SK-N-SH treated with all-trans-retinoic acid at 6 μM for 48 hours (cell line): ENCODE measurements around the gene LAPTM5.

ENCODE experiments used
- GLIS3 ChIP-seq: fragments of 250-450 bp; sonication (Bioruptor Pico); IDR thresholded peaks from 2 replicates; pipeline ENCODE4 v1.5.0; 2020; ENCODE audit warnings: mild to moderate bottlenecking, moderate library complexity
- PPARA ChIP-seq: fragments of 250-450 bp; sonication (Bioruptor Pico); IDR thresholded peaks from 2 replicates; pipeline ENCODE4 v1.5.0; 2020; ENCODE audit warnings: mild to moderate bottlenecking, borderline replicate concordance
- TCF4 ChIP-seq: fragments of 250-450 bp; sonication (Bioruptor Pico); IDR thresholded peaks from 2 replicates; pipeline ENCODE4 v1.8.0; 2021; ENCODE audit warnings: mild to moderate bottlenecking, moderate library complexity, borderline replicate concordance
- ZC3H10 ChIP-seq: fragments of 250-450 bp; sonication (Bioruptor Pico); IDR thresholded peaks from 2 replicates; pipeline ENCODE4 v1.5.1; 2021; ENCODE audit warnings: mild to moderate bottlenecking, moderate library complexity
- ZFP3 ChIP-seq: fragments of 250-450 bp; sonication (Bioruptor Pico); IDR thresholded peaks from 2 replicates; pipeline ENCODE4 v1.5.0; 2020; ENCODE audit warnings: mild to moderate bottlenecking, moderate library complexity
- ZNF70 ChIP-seq: fragments of 450-650 bp; formaldehyde crosslinking; IDR thresholded peaks from 2 replicates; pipeline ENCODE4 v1.5.0; 2020; ENCODE audit warnings: mild to moderate bottlenecking, moderate library complexity
- TF ChIP-seq, protein P1 (sequence below): fragments of 250-450 bp; sonication (Bioruptor Pico); IDR thresholded peaks from 2 replicates; pipeline ENCODE4 v1.5.1; 2021; ENCODE audit warnings: mild to moderate bottlenecking, moderate library complexity
- TF ChIP-seq, protein P2 (sequence below): fragments of 250-450 bp; sonication (Bioruptor Pico); IDR thresholded peaks from 2 replicates; pipeline ENCODE4 v1.8.0; 2020; ENCODE audit warnings: mild to moderate bottlenecking, moderate library complexity, borderline replicate concordance

DNA sequence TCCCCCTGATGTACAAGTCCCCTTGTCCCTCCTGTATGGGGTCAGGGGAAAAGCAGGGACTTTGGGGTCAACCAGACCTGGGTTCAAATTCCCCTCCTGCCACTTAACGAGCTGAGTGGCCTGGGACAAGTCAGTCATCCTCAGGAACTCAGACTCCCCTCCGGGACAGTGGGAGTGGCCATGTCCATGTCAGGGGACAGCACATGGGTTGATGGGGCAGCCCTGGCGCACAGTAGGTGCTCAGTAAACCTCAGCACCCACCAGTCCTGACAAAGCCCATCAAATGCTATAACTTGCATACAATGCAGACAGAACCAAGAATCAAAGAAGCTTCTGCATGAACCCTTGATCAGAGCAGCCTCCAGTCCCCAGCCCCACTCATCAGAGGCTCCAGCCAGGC is 64.2 kb downstream of the LAPTM5 start:
- TF ChIP-seq ZC3H10 (no peak), GLIS3 (no peak), ZFP3 (CRISPR knock-in tag) (no peak), TCF4 (CRISPR knock-in tag) (no peak), ZNF70 (CRISPR knock-in tag) (no peak), PPARA (CRISPR knock-in tag) (no peak)
- TF ChIP-seq, protein P1, sequence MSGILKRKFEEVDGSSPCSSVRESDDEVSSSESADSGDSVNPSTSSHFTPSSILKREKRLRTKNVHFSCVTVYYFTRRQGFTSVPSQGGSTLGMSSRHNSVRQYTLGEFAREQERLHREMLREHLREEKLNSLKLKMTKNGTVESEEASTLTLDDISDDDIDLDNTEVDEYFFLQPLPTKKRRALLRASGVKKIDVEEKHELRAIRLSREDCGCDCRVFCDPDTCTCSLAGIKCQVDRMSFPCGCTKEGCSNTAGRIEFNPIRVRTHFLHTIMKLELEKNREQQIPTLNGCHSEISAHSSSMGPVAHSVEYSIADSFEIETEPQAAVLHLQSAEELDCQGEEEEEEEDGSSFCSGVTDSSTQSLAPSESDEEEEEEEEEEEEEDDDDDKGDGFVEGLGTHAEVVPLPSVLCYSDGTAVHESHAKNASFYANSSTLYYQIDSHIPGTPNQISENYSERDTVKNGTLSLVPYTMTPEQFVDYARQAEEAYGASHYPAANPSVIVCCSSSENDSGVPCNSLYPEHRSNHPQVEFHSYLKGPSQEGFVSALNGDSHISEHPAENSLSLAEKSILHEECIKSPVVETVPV (CRISPR knock-in tag): no peak
- TF ChIP-seq, protein P2, sequence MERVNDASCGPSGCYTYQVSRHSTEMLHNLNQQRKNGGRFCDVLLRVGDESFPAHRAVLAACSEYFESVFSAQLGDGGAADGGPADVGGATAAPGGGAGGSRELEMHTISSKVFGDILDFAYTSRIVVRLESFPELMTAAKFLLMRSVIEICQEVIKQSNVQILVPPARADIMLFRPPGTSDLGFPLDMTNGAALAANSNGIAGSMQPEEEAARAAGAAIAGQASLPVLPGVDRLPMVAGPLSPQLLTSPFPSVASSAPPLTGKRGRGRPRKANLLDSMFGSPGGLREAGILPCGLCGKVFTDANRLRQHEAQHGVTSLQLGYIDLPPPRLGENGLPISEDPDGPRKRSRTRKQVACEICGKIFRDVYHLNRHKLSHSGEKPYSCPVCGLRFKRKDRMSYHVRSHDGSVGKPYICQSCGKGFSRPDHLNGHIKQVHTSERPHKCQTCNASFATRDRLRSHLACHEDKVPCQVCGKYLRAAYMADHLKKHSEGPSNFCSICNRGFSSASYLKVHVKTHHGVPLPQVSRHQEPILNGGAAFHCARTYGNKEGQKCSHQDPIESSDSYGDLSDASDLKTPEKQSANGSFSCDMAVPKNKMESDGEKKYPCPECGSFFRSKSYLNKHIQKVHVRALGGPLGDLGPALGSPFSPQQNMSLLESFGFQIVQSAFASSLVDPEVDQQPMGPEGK: no peak
